Peyer's patch (tissue), 4 donors: Measurements from ENCODE around the gene PLXNB2.

Experiments
- CTCF ChIP-seq, 6 experiments: fragments of 450-650 bp in 4 of 6; fragments of 200-600 bp in 2 of 6; sonication (generic) in 1 of 6; IDR thresholded peaks; one replicate each; pipeline ENCODE4 v1.5.1; 2017 to 2019; ENCODE audit warnings: antibody characterized with exemption in 6 of 6, mild to moderate bottlenecking in 3 of 6, moderate library complexity in 1 of 6
- POLR2A ChIP-seq, 2 donors: fragments of 450-650 bp; IDR thresholded peaks; one replicate each; pipeline ENCODE4 v1.5.1; 2017; ENCODE audit warnings: antibody characterized with exemption in 2 of 2, mild to moderate bottlenecking in 2 of 2, moderate library complexity in 2 of 2

- TF ChIP-seq CTCF (IDR thresholded peaks at IDR 0.05) (no peak), POLR2A (IDR thresholded peaks at IDR 0.05) (no peak)
Measured at GRCh38 chr22:50261615-50262459, 45.6 kb downstream of the PLXNB2 start, which contains the start of gene MAPK12.
